ENCODE results near the gene MGAT2. TPM values are rescaled to one million over a fixed set of nuclear protein-coding genes. Genes with fewer than 3 reads are reported as not detected.

The MGAT2 gene
- total and polyA plus RNA-seq, 9 of the 15 experiments (the other 6 are each of a cell fraction or from before 2014, with no cell fraction given): 0.03 to 33.3 (median 24.6) TPM; not detected in 1

- TF ChIP-seq CXXC5 (CRISPR knock-in tag; IDR thresholded peaks at IDR 0.05) (peak; percentile 72), MYBL2 (IDR thresholded peaks at IDR 0.05; ENCODE audit: low read depth) (peak; percentile 88), MYBL2 (CRISPR knock-in tag; IDR thresholded peaks at IDR 0.05; ENCODE audit: borderline replicate concordance) (no peak), DACH1 (IDR thresholded peaks at IDR 0.05; ENCODE audit: partially characterized antibody) (peak; percentile 67), SREBF1 (IDR thresholded peaks at IDR 0.05; ENCODE audit: borderline replicate concordance, low read depth, low read length) (no peak), MAX (CRISPR knock-in tag; IDR thresholded peaks at IDR 0.05) (peak; percentile 55; the same call in 1 of the 2 replicates), HMGN3 (IDR thresholded peaks at IDR 0.05; ENCODE audit: borderline replicate concordance, extremely low read depth, insufficient read length, low read depth, low read length) (peak; percentile 18), E2F6 (IDR thresholded peaks at IDR 0.05; ENCODE audit: borderline replicate concordance in 1 of 2, extremely low read depth in 1 of 2, insufficient read depth in 1 of 2, insufficient read length in 1 of 2, low read depth in 1 of 2, low read length in 1 of 2, poor library complexity in 1 of 2, severe bottlenecking in 1 of 2) (peak; percentile 80 to 82), GTF2E2 (tag; IDR thresholded peaks at IDR 0.05) (peak; percentile 80; the same call in 1 of the 2 replicates), MCM3 (IDR thresholded peaks at IDR 0.05) (no peak), TAF1 (IDR thresholded peaks at IDR 0.05; ENCODE audit: control insufficient read depth, extremely low read depth, insufficient read depth, low read length, severe bottlenecking) (peak; percentile 88), ZNF584 (CRISPR knock-in tag; IDR thresholded peaks at IDR 0.05; ENCODE audit: low read depth) (no peak), PURB (CRISPR knock-in tag; IDR thresholded peaks at IDR 0.05; ENCODE audit: low read depth) (no peak)
Measured at GRCh38 chr14:49598485-49599300, 21.9 kb upstream of the MGAT2 start, which contains the start of gene LRR1 (continued).

Data from K562 (cell line).